A673 (cell line): ENCODE data around the gene POU4F2. TPM values are rescaled to one million over a fixed set of nuclear protein-coding genes. Genes with fewer than 3 reads are reported as not detected.

Experiments
- BruUV-seq: library from RNA; stranded (reverse); fragments of 400-500 nt; replicated peaks from 2 replicates; lab custom pipeline; 2021; lab: Mats Ljungman, UMichigan
- CTCF ChIA-PET: fragments of 300-600 bp; sonication (Branson Sonifier 250); formaldehyde crosslinking; loops from one replicate; lab custom pipeline; 2022; ENCODE audit warnings: antibody characterized with exemption; lab: Charles Lee
- POLR2A ChIA-PET: fragments of 300-600 bp; sonication (Branson Sonifier 250); formaldehyde crosslinking; loops from one replicate; lab custom pipeline; 2022; ENCODE audit warnings: antibody characterized with exemption; ENCODE audit not compliant: low non-redundant PET; lab: Charles Lee
- DNase-seq: peaks from one replicate; pipeline ENCODE4 v3.0.0-alpha.2; 2015; ENCODE audit warnings: low spot score
- H3K27ac ChIP-seq: fragments of 200-600 bp; sonication (generic); 2 replicates; pipeline ENCODE4 v1.5.1; 2016; ENCODE audit warnings: mixed run types, low read depth, mild to moderate bottlenecking, mixed read lengths, antibody characterized with exemption, low read length; ENCODE audit not compliant: poor library complexity, severe bottlenecking
- H3K27me3 ChIP-seq: fragments of 200-600 bp; sonication (generic); replicated peaks from 2 replicates; pipeline ENCODE4 v1.6.1; 2017; ENCODE audit warnings: mixed run types, low read depth, mild to moderate bottlenecking, mixed read lengths, antibody characterized with exemption, low read length; ENCODE audit not compliant: insufficient read depth, poor library complexity
- H3K36me3 ChIP-seq: fragments of 200-600 bp; sonication (generic); 2 replicates; pipeline ENCODE4 v1.6.1; 2016; ENCODE audit warnings: mixed run types, mild to moderate bottlenecking, mixed read lengths, antibody characterized with exemption, low read length; ENCODE audit not compliant: insufficient read depth, poor library complexity, severe bottlenecking
- H3K4me1 ChIP-seq: fragments of 200-600 bp; sonication (generic); 2 replicates; pipeline ENCODE4 v1.6.1; 2017; ENCODE audit warnings: mixed run types, mild to moderate bottlenecking, mixed read lengths, antibody characterized with exemption, low read length; ENCODE audit not compliant: insufficient read depth, poor library complexity, severe bottlenecking
- H3K4me3 ChIP-seq: fragments of 200-600 bp; sonication (generic); 2 replicates; pipeline ENCODE4 v1.5.1; 2016; ENCODE audit warnings: low read depth, mixed run types, mild to moderate bottlenecking, mixed read lengths, low read length; ENCODE audit not compliant: poor library complexity, severe bottlenecking
- H3K9me3 ChIP-seq: fragments of 200-600 bp; sonication (generic); 2 replicates; pipeline ENCODE4 v1.6.1; 2016; ENCODE audit warnings: mixed run types, low read depth, mild to moderate bottlenecking, mixed read lengths, antibody characterized with exemption, low read length; ENCODE audit not compliant: poor library complexity, severe bottlenecking
- EZH2 ChIP-seq: fragments of 200-600 bp; sonication (generic); IDR thresholded peaks from 2 replicates; pipeline ENCODE4 v1.6.1; 2017; ENCODE audit warnings: borderline replicate concordance, low read depth, mild to moderate bottlenecking, mixed read lengths, antibody characterized with exemption, low read length; ENCODE audit not compliant: poor library complexity, severe bottlenecking
- intact Hi-C: fragments of 100-400 bp; cut with micrococcal nuclease; formaldehyde crosslinking; loops from one replicate; pipeline ENCODE4 v1.10.0; 2022; ENCODE audit not compliant: unreplicated experiment
- total RNA-seq: library from RNA; stranded (reverse); gene quantifications from 2 replicates; pipeline ENCODE4 v1.2.3, GENCODE V29; 2021
- TF ChIP-seq, protein P1 (sequence below): fragments of 300-800, 200-600 bp; sonication (generic); conservative IDR thresholded peaks from 2 replicates; pipeline ENCODE4 v1.5.1; 2017; ENCODE audit warnings: low read depth, mild to moderate bottlenecking, antibody characterized with exemption, low read length, moderate library complexity, mixed read lengths

The POU4F2 gene
- total RNA-seq, 1 experiment from 2014 or later = 2.6 TPM

DNA sequence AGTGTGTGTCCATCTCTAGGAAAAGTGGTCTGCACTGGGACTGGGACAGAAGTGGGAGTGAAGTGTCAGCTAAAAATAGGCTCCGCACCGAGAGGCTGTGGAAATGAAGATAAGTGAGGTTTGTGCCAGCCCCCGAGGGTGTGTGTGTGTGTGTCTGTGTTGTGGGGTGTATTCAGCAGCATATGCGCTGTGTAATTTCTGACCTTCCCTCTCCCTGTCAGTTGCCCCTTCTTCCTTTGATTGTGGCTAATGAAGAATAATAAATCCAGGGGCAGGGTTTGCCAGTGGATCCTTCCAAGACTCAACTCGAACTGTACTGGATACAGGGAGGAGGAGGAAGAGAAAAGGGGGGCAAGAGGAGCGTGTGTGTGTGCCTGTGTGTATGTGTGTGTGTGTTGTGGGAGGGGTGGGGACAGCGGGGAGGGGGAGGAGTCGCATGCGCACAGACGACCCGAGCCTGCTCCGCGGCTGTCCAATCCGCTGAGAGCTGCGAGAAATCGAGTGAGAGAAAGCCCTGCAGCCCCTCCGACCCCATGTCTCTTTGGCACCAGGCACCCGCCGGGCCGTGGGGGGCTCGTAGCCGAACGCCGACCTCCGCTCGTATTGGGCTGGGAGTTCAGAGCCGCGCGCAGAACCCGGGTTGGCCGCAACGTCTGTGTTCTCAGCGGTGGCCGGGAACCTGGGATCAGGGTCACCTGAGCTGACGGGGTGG, 916 bp upstream of the POU4F2 start:
- POLR2A ChIA-PET = interaction anchor here (0.7 kb wide), 1 partner anchor 117 kb away, joined by 3 read pairs; no protein-coding TSS in a partner anchor
- peak; percentile 75 for DNase-seq
- TF ChIP-seq, protein P1, sequence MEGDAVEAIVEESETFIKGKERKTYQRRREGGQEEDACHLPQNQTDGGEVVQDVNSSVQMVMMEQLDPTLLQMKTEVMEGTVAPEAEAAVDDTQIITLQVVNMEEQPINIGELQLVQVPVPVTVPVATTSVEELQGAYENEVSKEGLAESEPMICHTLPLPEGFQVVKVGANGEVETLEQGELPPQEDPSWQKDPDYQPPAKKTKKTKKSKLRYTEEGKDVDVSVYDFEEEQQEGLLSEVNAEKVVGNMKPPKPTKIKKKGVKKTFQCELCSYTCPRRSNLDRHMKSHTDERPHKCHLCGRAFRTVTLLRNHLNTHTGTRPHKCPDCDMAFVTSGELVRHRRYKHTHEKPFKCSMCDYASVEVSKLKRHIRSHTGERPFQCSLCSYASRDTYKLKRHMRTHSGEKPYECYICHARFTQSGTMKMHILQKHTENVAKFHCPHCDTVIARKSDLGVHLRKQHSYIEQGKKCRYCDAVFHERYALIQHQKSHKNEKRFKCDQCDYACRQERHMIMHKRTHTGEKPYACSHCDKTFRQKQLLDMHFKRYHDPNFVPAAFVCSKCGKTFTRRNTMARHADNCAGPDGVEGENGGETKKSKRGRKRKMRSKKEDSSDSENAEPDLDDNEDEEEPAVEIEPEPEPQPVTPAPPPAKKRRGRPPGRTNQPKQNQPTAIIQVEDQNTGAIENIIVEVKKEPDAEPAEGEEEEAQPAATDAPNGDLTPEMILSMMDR = no peak
- no peak for TF ChIP-seq EZH2
- Histone ChIP-seq H3K27me3 (peaks cover 50% of the 10 kb centered on the region), H3K9me3 (no peaks in the 10 kb centered on the region), H3K27ac (no peak overlapping the region), H3K36me3 (no peaks in the 10 kb centered on the region), H3K4me1 (peaks cover 10% of the 10 kb centered on the region), H3K4me3 (peak overlapping the region; percentile 61)
- CTCF ChIA-PET = no interaction called here
- no TSS peak for BruUV-seq
- intact Hi-C loops = loop anchor here (2.0 to 5.0 kb wide), 4 partner anchors 51 to 290 kb away; partner anchors contain the start of gene SLC10A7

GRCh38 chr4:146638333-146638785, 334 bp upstream of the POU4F2 start:
- BruUV-seq = no TSS peak
- POLR2A ChIA-PET = no interaction called here
- CTCF ChIA-PET = no interaction called here
- H3K27ac ChIP-seq = no peak overlapping the region
- no peaks in the 10 kb centered on the region for H3K9me3 ChIP-seq
- H3K4me1 ChIP-seq = peaks cover 10% of the 10 kb centered on the region
- peak overlapping the region; percentile 61 for H3K4me3 ChIP-seq
- H3K36me3 ChIP-seq = no peaks in the 10 kb centered on the region
- intact Hi-C loops = loop anchor here (5.0 kb wide), 3 partner anchors 116 to 291 kb away; partner anchors contain the start of gene SLC10A7
- peaks cover 44% of the 10 kb centered on the region for H3K27me3 ChIP-seq
- peak; percentile 60 for DNase-seq
- no peak for TF ChIP-seq EZH2
- TF ChIP-seq, protein P1 = no peak

DNA sequence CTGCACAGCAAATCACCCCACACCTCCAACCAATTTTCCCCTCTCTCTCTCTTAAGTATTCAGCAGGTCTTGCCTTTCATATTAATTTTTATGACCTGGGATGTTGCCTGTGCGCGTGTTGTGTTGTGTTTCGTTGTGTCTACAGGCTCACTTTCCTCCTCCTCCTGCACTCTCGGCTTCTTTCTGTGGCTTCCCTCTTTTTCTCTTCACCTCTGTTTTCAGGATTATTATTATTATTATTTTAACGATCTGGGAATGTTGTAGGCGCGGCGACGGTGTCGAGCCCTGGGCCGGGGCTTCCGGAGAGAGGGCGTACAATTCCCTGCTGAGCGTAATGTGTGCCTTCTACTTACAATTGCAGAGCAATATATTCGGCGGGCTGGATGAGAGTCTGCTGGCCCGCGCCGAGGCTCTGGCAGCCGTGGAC, 826 bp downstream of the POU4F2 start:
- intact Hi-C loops = loop anchor here (5.0 kb wide), 3 partner anchors 117 to 292 kb away; partner anchors contain the start of gene SLC10A7
- ChIA-PET POLR2A (no interaction called here), CTCF (no interaction called here)
- Histone ChIP-seq H3K4me1 (peaks cover 10% of the 10 kb centered on the region), H3K36me3 (no peaks in the 10 kb centered on the region), H3K27ac (no peak overlapping the region), H3K27me3 (peaks cover 32% of the 10 kb centered on the region), H3K4me3 (peak overlapping the region; percentile 61), H3K9me3 (no peaks in the 10 kb centered on the region)
- BruUV-seq = no TSS peak
- TF ChIP-seq, protein P1 = no peak
- no peak for TF ChIP-seq EZH2
- DNase-seq = no peak
